Measurements from ENCODE around the gene COL11A2.

The COL11A2 gene

GRCh38 chr6:33172688-33173534, 19.4 kb downstream of the COL11A2 start:
- DNase-seq: peak in 1 of 56 donors; percentile 2

DNA sequence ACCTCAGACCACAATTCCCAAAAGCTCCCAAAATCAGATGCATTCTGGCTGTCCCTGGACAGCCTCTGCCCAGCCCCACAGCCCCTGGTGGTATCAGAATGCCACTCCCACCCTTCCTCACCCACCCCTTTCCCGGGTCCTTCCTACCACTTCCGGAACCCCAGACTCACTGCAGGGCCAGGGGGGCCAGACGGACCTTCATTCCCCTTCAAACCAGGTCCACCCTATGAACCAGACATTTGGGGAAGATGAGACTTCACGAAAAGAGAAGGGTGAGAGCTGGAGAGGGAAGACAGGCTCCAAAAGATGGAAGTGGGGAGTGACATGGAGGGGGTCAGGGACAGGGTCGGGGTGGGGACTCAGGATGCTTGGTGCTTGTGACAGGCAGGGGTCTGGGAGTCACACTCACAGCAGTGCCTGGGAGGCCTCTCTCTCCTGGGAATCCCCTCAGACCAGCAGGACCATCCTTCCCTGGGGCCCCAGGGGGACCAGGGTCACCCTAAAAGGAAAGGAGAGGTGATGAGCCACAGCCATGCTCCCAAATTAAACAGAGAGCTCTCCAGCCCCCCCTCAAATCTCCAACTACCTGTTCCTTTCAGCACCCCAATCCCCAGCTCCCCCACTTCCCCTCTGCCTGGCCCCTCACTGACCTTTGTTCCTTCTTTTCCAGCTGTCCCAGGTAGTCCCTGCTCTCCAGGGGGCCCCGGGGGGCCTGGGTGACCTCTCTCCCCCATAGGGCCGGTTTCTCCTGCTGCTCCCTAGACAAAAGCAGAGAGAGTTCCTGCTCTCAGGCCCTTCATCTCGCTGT, 20.2 kb downstream of the COL11A2 start:
- no peak for DNase-seq

DNA sequence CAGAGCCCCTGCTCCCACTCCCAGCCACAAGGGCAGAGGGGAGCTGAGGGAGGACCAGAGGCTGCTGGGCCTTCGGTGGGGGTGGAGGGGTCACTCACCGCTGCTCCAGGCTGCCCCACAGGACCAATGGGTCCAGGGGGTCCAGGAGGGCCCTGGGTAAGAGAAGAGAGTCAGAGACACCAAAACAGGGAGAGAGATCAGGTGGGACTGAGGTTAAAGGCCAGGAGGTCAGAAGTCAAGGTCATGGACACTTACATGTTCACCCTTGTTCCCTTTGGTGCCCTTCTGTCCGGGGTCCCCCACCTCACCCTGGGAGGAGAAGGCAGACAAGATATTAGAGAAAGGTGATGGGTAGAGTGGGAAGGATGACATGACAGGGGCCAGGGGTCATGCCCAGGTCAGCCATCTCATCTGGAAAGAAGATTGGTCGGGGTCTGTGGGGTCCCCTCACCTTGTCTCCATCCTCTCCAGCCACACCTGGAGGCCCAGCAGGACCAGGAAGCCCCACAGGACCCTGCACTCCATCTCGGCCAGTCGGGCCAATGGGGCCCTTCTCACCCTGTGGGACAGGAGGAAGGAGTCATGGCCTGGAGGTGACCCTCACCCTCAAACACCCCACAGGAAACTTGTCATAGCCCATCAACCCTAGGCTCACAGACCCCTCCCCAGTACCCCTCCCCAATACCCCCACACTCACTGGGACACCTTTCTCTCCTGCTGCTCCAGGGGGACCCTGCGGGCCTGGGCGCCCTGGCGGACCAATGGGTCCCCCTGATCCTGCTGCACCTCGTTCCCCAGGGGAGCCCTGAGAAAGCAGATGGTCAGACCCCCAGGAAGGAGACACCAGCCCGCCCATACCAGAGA, 21.0 kb downstream of the COL11A2 start:
- no peak for DNase-seq

- no peak for DNase-seq
Observed at GRCh38 chr6:33170176-33171015, 21.9 kb downstream of the COL11A2 start.

DNA sequence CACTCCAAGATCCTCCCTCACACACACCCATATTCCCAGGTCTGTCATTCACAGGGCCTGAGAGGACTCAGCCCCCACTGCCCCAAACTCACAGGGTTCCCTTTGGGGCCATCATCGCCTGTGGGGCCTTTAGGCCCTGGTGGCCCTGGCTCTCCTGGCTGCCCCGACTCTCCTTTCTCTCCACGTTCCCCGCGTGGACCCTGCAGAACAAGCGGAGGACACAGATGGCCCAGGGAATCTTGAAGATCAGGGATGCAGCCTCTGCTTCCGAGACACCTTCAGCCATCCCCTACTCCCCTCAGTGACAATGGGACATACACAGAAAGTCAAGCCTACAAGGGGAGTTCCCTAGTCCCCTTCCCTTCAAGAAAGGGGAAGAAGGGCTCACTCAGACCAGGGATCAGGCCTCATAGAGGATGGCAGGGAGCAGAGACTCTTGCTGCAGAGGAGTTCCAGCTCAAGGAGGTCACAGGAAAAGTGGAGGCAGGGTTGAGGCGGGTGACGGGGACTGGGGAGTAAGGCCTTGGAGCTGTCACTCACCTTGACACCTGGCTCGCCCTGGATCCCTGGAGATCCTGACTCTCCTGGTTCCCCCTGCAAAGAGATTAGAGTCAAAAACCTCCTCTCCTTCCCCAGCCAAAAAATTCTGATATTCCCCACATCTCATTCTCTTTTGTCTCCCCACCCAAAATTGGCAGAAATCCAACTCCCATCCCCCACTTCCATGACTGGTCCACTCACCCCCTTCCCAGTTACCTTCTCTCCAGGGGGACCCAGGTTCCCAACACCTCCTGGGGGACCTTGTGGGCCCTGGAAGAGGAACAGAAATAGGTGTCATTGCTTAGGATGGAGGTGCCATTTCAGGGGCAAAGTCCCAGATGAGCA, 22.7 kb downstream of the COL11A2 start:
- DNase-seq: no peak

DNA sequence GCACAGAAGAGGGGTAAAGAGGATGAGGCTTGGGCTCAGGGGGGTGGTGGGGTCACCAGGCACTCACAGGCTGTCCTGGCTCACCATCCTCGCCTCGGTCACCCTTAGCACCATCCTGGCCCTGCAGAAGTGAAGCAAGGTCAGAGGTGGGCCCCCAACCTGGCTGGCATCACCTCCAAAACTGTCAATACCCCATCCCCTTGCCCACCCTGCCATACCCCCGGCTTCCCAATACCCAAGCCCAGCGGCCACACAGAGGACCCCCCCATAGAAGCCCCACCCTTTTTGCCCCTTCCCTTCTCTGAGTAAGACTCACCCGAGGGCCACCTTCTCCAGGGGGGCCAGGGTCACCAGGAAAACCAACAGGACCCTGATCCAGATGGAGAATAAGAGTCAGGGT, 23.6 kb downstream of the COL11A2 start:
- no peak for DNase-seq

- DNase-seq: no peak
Observed at GRCh38 chr6:33168284-33168601, 24.0 kb downstream of the COL11A2 start.

DNA sequence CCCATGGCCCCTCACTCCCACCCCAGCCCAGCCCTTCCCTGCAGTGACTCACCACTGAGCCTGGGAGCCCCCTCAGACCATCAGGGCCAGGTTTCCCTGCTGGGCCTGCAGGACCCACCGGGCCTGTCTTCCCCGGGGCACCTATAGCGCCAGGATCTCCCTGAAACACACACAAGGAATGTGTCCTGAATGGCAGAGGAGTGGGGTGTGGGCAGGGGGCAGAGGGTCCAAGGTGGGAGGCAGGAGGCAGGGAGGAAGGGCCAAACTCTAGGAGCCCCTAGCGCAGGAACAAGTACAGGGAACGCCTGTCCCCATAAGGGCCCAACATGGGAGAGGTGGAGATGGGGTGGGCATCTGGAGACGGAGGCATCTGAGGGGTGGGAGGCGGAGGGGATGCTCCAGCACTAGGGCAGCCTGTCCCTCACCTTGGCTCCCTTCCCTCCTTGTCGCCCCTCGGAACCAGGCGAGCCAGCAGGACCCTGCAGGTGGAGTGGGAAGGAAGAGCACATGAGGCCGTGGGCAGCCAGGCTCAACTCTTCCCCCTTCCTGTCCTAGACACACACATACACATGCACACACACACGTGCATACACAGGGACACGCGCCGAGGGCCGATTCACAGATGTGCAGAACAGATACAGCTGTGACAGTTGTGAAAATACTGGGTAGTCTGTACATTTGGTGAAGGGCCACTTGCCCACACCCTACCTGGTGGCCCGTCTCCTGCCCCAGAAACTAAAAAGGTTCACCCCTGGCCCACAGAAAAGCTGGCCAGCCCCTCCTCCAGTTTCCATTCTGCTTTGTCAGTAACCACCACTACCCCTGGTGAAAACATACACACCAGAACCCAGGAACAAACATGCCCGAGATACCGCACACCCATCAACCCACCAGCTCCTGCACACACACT, 24.6 kb downstream of the COL11A2 start:
- no peak for DNase-seq

DNA sequence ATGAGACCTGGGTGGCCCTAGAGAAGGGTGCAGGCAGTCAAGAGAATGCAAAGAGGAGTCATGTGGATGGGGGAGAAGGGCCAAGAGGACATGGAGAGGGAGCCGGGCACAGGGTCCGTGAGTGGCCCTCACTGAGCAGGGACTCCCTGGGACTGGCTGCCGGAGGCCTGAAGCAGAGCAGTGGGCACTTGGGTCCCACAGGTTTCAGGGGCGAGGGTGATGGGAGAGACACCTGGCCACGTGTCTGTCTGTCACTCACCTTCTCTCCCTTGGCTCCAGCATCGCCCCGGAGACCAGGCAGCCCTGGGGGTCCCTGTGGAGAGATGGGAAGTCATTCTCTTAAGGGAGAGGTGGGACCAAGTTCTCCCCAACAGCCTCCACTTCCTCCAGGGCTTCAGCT, 25.5 kb downstream of the COL11A2 start:
- DNase-seq: no peak

DNA sequence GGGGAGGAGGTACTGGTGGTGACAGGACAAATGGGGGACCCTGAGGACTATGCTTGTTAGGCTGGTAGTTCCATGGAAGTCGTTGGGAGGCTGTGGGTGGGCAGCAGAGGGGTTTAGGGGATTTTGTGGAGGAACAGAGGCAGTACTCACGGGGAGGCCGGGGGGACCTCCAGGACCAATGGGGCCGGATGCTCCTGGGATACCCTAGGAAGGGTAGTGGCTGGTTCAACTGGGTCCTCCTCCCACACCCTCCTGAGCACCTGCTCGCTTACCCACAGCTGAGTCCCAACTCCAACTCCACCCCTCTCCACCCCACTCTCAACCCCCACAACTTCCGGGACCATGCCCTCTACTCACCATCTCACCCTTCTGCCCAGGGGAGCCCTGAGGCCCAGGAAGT, 25.9 kb downstream of the COL11A2 start:
- no peak for DNase-seq

GRCh38 chr6:33165581-33166258, 26.5 kb downstream of the COL11A2 start:
- DNase-seq: no peak

- DNase-seq: no peak
Observed at GRCh38 chr6:33164665-33165373, 27.4 kb downstream of the COL11A2 start.

GRCh38 chr6:33164176-33164575, 28.1 kb downstream of the COL11A2 start:
- no peak for DNase-seq

- no peak for DNase-seq
Observed at GRCh38 chr6:33163540-33163939, 28.7 kb downstream of the COL11A2 start.

- peak in 47 of 56 donors; percentile 8 to 81 (median 48) for DNase-seq
Observed at GRCh38 chr6:33161354-33162331, 30.6 kb downstream of the COL11A2 start.

GRCh38 chr6:33160728-33161344, 31.4 kb downstream of the COL11A2 start:
- peak in 21 of 56 donors; percentile 4 to 56 (median 24) for DNase-seq

All from amygdala (tissue), 56 donors.